Fibroblast of mammary gland (primary cell): Measurements from ENCODE around the gene DNAH9.

Source experiments
- DNase-seq: peaks from one replicate; pipeline ENCODE4 v3.0.0-alpha.2; 2010; ENCODE audit warnings: low read depth
- H3K4me3 ChIP-seq: 2 replicates; pipeline ENCODE4 v1.5.1; 2011; ENCODE audit warnings: low read depth, mild to moderate bottlenecking, low read length, moderate library complexity; ENCODE audit not compliant: control insufficient read depth
- CTCF ChIP-seq: conservative IDR thresholded peaks from 2 replicates; pipeline ENCODE4 v1.5.1; 2011; ENCODE audit warnings: low read depth, low read length, inconsistent platforms; ENCODE audit not compliant: control insufficient read depth, insufficient read depth

DNAH9 gene

GRCh38 chr17:11832401-11833137, 234.3 kb downstream of the DNAH9 start:
- DNase-seq = no peak
- TF ChIP-seq CTCF = no peak
- no peak overlapping the region for H3K4me3 ChIP-seq

- no peak overlapping the region for H3K4me3 ChIP-seq
- TF ChIP-seq CTCF = no peak
- DNase-seq = no peak
Measured at GRCh38 chr17:11836508-11836907, 238.2 kb downstream of the DNAH9 start.

- TF ChIP-seq CTCF = no peak
- H3K4me3 ChIP-seq = no peak overlapping the region
- no peak for DNase-seq
Measured at GRCh38 chr17:11840052-11840451, 241.8 kb downstream of the DNAH9 start.

- no peak overlapping the region for H3K4me3 ChIP-seq
- no peak for TF ChIP-seq CTCF
- DNase-seq = no peak
Measured at GRCh38 chr17:11840831-11841230, 242.6 kb downstream of the DNAH9 start.

- TF ChIP-seq CTCF = no peak
- no peak for DNase-seq
- H3K4me3 ChIP-seq = no peak overlapping the region
Measured at GRCh38 chr17:11848330-11848729, 250.1 kb downstream of the DNAH9 start.

GRCh38 chr17:11852231-11852630, 254.0 kb downstream of the DNAH9 start:
- DNase-seq = no peak
- TF ChIP-seq CTCF = no peak
- no peak overlapping the region for H3K4me3 ChIP-seq
